HEK293 (cell line): Measurements from ENCODE around the gene SLC39A3.

Source experiments
- CTCF ChIA-PET: fragments of 350-600 bp; formaldehyde crosslinking; extraction: SDS; loops from one replicate; lab custom pipeline; 2021; ENCODE audit warnings: antibody characterized with exemption; lab: Yijun Ruan, JAX
- POLR2A ChIA-PET: fragments of 300-600 bp; formaldehyde crosslinking; extraction: SDS; loops from one replicate; lab custom pipeline; 2020; ENCODE audit warnings: antibody characterized with exemption, inconsistent platforms; lab: Yijun Ruan, JAX
- H3K27ac ChIP-seq: fragments of 200-500 bp; sonication (Bioruptor generic); 2 replicates; pipeline ENCODE4 v1.5.1; 2014; ENCODE audit warnings: low read depth, low read length, control low read depth, inconsistent platforms; ENCODE audit errors: extremely low read depth
- H3K36me3 ChIP-seq, 2 experiments: fragments of 200-500 bp in 1 of 2; sonication (Bioruptor generic) in 1 of 2; 1 replicate in 1 of 2; 2 replicates in 1 of 2; pipeline ENCODE4 v1.5.1; 2014 to 2017; ENCODE audit warnings: inconsistent platforms in 2 of 2, low read length in 2 of 2; ENCODE audit not compliant: control insufficient read depth in 2 of 2, insufficient read depth in 1 of 2
- H3K4me1 ChIP-seq: fragments of 200-500 bp; sonication (Bioruptor generic); 2 replicates; pipeline ENCODE4 v1.5.1; 2014; ENCODE audit warnings: mild to moderate bottlenecking, low read length, inconsistent platforms; ENCODE audit not compliant: control insufficient read depth, insufficient read depth
- H3K4me3 ChIP-seq: 2 replicates; pipeline ENCODE4 v1.5.1; 2011; ENCODE audit warnings: low read depth, mild to moderate bottlenecking, control low read depth, low read length, moderate library complexity
- H3K9me3 ChIP-seq: fragments of 200-500 bp; sonication (Bioruptor generic); 2 replicates; pipeline ENCODE4 v1.5.1; 2014; ENCODE audit warnings: low read depth, low read length, inconsistent platforms; ENCODE audit not compliant: control insufficient read depth, insufficient read depth
- GLIS1 ChIP-seq: fragments of 450-650 bp; formaldehyde crosslinking; IDR thresholded peaks from 2 replicates; pipeline ENCODE4 v1.5.1; 2016; ENCODE audit warnings: missing biosample characterization, missing genetic modification characterization
- GLIS2 ChIP-seq: fragments of 450-650 bp; formaldehyde crosslinking; IDR thresholded peaks from 2 replicates; pipeline ENCODE4 v1.5.1; 2016; ENCODE audit warnings: missing biosample characterization, missing genetic modification characterization
- WT1 ChIP-seq: fragments of 450-650 bp; formaldehyde crosslinking; IDR thresholded peaks from 2 replicates; pipeline ENCODE4 v1.5.1; 2016; ENCODE audit warnings: missing biosample characterization, missing genetic modification characterization
- ZBTB10 ChIP-seq: fragments of 450-650 bp; formaldehyde crosslinking; IDR thresholded peaks from 2 replicates; pipeline ENCODE4 v1.5.1; 2016; ENCODE audit warnings: missing biosample characterization, missing genetic modification characterization
- ZBTB21 ChIP-seq: fragments of 450-650 bp; formaldehyde crosslinking; IDR thresholded peaks from 2 replicates; pipeline ENCODE4 v1.5.1; 2017; ENCODE audit warnings: missing biosample characterization, missing genetic modification characterization
- ZBTB26 ChIP-seq: fragments of 450-650 bp; formaldehyde crosslinking; optimal IDR thresholded peaks from 2 replicates; pipeline ENCODE3; 2016; ENCODE audit warnings: missing biosample characterization, mild to moderate bottlenecking, missing genetic modification characterization
- ZBTB44 ChIP-seq: fragments of 450-650 bp; IDR thresholded peaks from 2 replicates; pipeline ENCODE4 v1.5.1; 2018; ENCODE audit warnings: missing biosample characterization, mild to moderate bottlenecking, missing genetic modification characterization
- ZNF112 ChIP-seq: fragments of 450-650 bp; formaldehyde crosslinking; IDR thresholded peaks from 2 replicates; pipeline ENCODE4 v1.5.0; 2017; ENCODE audit warnings: missing biosample characterization, missing genetic modification characterization
- ZNF140 ChIP-seq: fragments of 450-650 bp; formaldehyde crosslinking; IDR thresholded peaks from 2 replicates; pipeline ENCODE4 v1.5.1; 2016; ENCODE audit warnings: missing biosample characterization, missing genetic modification characterization
- ZNF174 ChIP-seq: fragments of 450-650 bp; formaldehyde crosslinking; IDR thresholded peaks from 2 replicates; pipeline ENCODE4 v1.5.0; 2017; ENCODE audit warnings: missing biosample characterization, mild to moderate bottlenecking, missing genetic modification characterization
- ZNF280D ChIP-seq: fragments of 450-650 bp; formaldehyde crosslinking; IDR thresholded peaks from 2 replicates; pipeline ENCODE4 v1.5.1; 2016; ENCODE audit warnings: missing biosample characterization, missing genetic modification characterization
- ZNF335 ChIP-seq: fragments of 450-650 bp; formaldehyde crosslinking; conservative IDR thresholded peaks from 2 replicates; pipeline ENCODE4 v1.5.1; 2016; ENCODE audit warnings: missing biosample characterization, missing genetic modification characterization
- ZNF354C ChIP-seq: fragments of 450-650 bp; formaldehyde crosslinking; IDR thresholded peaks from 2 replicates; pipeline ENCODE4 v1.5.1; 2016; ENCODE audit warnings: missing biosample characterization, missing genetic modification characterization, low read depth, borderline replicate concordance
- ZNF394 ChIP-seq: fragments of 450-650 bp; formaldehyde crosslinking; IDR thresholded peaks from 2 replicates; pipeline ENCODE4 v1.5.1; 2016; ENCODE audit warnings: missing biosample characterization, missing genetic modification characterization, mild to moderate bottlenecking, moderate library complexity, borderline replicate concordance
- ZNF48 ChIP-seq: fragments of 450-650 bp; formaldehyde crosslinking; IDR thresholded peaks from 2 replicates; pipeline ENCODE4 v1.5.1; 2016; ENCODE audit warnings: missing biosample characterization, missing genetic modification characterization
- ZNF558 ChIP-seq: fragments of 450-650 bp; formaldehyde crosslinking; IDR thresholded peaks from 2 replicates; pipeline ENCODE4 v1.5.1; 2016; ENCODE audit warnings: missing biosample characterization, missing genetic modification characterization
- ZNF639 ChIP-seq: fragments of 450-650 bp; formaldehyde crosslinking; IDR thresholded peaks from 2 replicates; pipeline ENCODE4 v1.5.1; 2016; ENCODE audit warnings: missing biosample characterization, missing genetic modification characterization
- ZNF692 ChIP-seq: fragments of 450-650 bp; formaldehyde crosslinking; IDR thresholded peaks from 2 replicates; pipeline ENCODE4 v1.5.1; 2016; ENCODE audit warnings: missing biosample characterization, missing genetic modification characterization
- ZSCAN4 ChIP-seq: fragments of 450-650 bp; formaldehyde crosslinking; IDR thresholded peaks from 2 replicates; pipeline ENCODE4 v1.5.1; 2017; ENCODE audit warnings: missing biosample characterization, missing genetic modification characterization
- ZSCAN5A ChIP-seq: fragments of 450-650 bp; formaldehyde crosslinking; IDR thresholded peaks from 2 replicates; pipeline ENCODE4 v1.5.1; 2016; ENCODE audit warnings: missing biosample characterization, missing genetic modification characterization

Gene SLC39A3

GRCh38 chr19:2739602-2740313 lies at the start of gene SLC39A3:
SLC39A3 (minus strand) TSS chr19:2740017; CDS start chr19:2737257, 2,760 bp downstream.
- H3K27ac ChIP-seq, result peak within 1 kb of the TSS; percentile 46; the same call in 1 of the 2 replicates
- no peaks in the 10 kb centered on the region for H3K9me3 ChIP-seq
- peaks cover 0 to 28% of the 10 kb centered on the region in 2 experiments; a peak in 2 of 3 replicates for H3K36me3 ChIP-seq
- peak within 1 kb of the TSS; percentile 89 for H3K4me3 ChIP-seq
- ChIA-PET POLR2A (interaction anchor here (0.7 to 1.2 kb wide), 4 partner anchors 11 to 442 kb away, joined by 3 to 6 read pairs (median 4); partner anchors contain the start of gene GADD45B), CTCF (interaction anchor here (1.0 to 1.1 kb wide), 2 partner anchors 10 to 126 kb away, joined by 3 to 6 read pairs; no protein-coding TSS in a partner anchor)
- no peaks in the 10 kb centered on the region for H3K4me1 ChIP-seq
- TF ChIP-seq ZSCAN5A (tag by site-specific recombination) (0 out of 2 replicates have a peak, but pooled peaks have one; percentile 73), ZBTB26 (tag by site-specific recombination) (peak; percentile 72), ZNF354C (tag by site-specific recombination) (no peak), ZNF639 (tag by site-specific recombination) (peak; percentile 96), ZBTB21 (tag by site-specific recombination) (peak; percentile 66), ZNF335 (peak; percentile 82), GLIS1 (peak; percentile 81), GLIS2 (tag by site-specific recombination) (peak; percentile 72), ZNF140 (tag by site-specific recombination) (no peak), ZSCAN4 (tag by site-specific recombination) (no peak; the same call in 1 of the 2 replicates), ZNF112 (tag by site-specific recombination) (no peak), ZNF692 (tag by site-specific recombination) (peak; percentile 87), ZNF394 (peak; percentile 81), ZNF174 (tag by site-specific recombination) (no peak), ZBTB44 (peak; percentile 76; the same call in 1 of the 2 replicates), WT1 (no peak), ZBTB10 (tag by site-specific recombination) (peak; percentile 94), ZNF280D (tag by site-specific recombination) (peak; percentile 37; the same call in 1 of the 2 replicates), ZNF48 (tag by site-specific recombination) (no peak), ZNF558 (tag by site-specific recombination) (no peak)
